Right renal cortex interstitium (tissue), 3 donors: ENCODE results near the gene USP51. TPM values are rescaled to one million over a fixed set of nuclear protein-coding genes. Genes with fewer than 3 reads are reported as not detected.
"Not testable (repeated sequence)": the region's sequence is repeated elsewhere in the genome, so short reads cannot be mapped to it uniquely, and the experiment has no call there.

Experiments used
- DNase-seq, 3 donors: peaks; one replicate each; pipeline ENCODE4 v3.0.0-alpha.2; 2013; ENCODE audit warnings: low read depth in 3 of 3, low spot score in 2 of 3
- polyA plus RNA-seq, 3 donors: library from polyadenylated mRNA; unstranded; fragments of 120-200 nt; gene quantifications; one replicate each; pipeline ENCODE4 v1.2.1, GENCODE V29; 2013; ENCODE audit not compliant: insufficient read length in 3 of 3

The USP51 gene
- polyA plus RNA-seq: 10 to 100 TPM; 12.1 to 13.3 (median 12.7) TPM

GRCh38 chrX:55489314-55490009 is at the start of gene USP51:
TSS of gene USP51 (minus strand) at chrX:55489848. CDS start at chrX:55488939, 909 bp downstream.
- peak in 1 of 3 donors; percentile 19 for DNase-seq

- no peak for DNase-seq
Measured at GRCh38 chrX:55524487-55524886, 34.8 kb upstream of the USP51 start.

GRCh38 chrX:55523356-55523755 is 33.7 kb upstream of the USP51 start:
- no peak for DNase-seq

GRCh38 chrX:55522596-55523276 is 33.1 kb upstream of the USP51 start:
- DNase-seq: no peak

- no peak for DNase-seq
Measured at GRCh38 chrX:55521687-55522086, 32.0 kb upstream of the USP51 start.

- not testable (repeated sequence) for DNase-seq
Measured at GRCh38 chrX:55516794-55517481, 27.3 kb upstream of the USP51 start.

GRCh38 chrX:55513045-55513737 is 23.5 kb upstream of the USP51 start:
- DNase-seq: not testable (repeated sequence)

- DNase-seq: not testable (repeated sequence)
Measured at GRCh38 chrX:55508410-55509152, 18.9 kb upstream of the USP51 start.

GRCh38 chrX:55507699-55508098 is 18.1 kb upstream of the USP51 start:
- not testable (repeated sequence) for DNase-seq

- DNase-seq: not testable (repeated sequence)
Measured at GRCh38 chrX:55507010-55507409, 17.4 kb upstream of the USP51 start.

- no peak for DNase-seq
Measured at GRCh38 chrX:55490974-55491373, 1.3 kb upstream of the USP51 start.

- DNase-seq: no peak
Measured at GRCh38 chrX:55490121-55490520, 473 bp upstream of the USP51 start.

- DNase-seq: peak in 2 of 3 donors; percentile 50 to 63
Measured at GRCh38 chrX:55488593-55489313, 895 bp downstream of the USP51 start.

GRCh38 chrX:55488006-55488592 is 1.5 kb downstream of the USP51 start:
- DNase-seq: peak in 1 of 3 donors; percentile 3

- no peak for DNase-seq
Measured at GRCh38 chrX:55487143-55487542, 2.5 kb downstream of the USP51 start.

GRCh38 chrX:55486736-55487135 is 2.9 kb downstream of the USP51 start:
- no peak for DNase-seq

GRCh38 chrX:55484948-55485347 is 4.7 kb downstream of the USP51 start:
- DNase-seq: no peak

GRCh38 chrX:55480390-55481062 is 9.1 kb downstream of the USP51 start:
- no peak for DNase-seq

- DNase-seq: not testable (repeated sequence)
Measured at GRCh38 chrX:55479956-55480355, 9.7 kb downstream of the USP51 start.
